BLaER1 (cell line): ENCODE results near the gene PDCL2.
"Not testable (repeated sequence)": the region's sequence is repeated elsewhere in the genome, so short reads cannot be mapped to it uniquely, and the experiment has no call there.

Experiments
- H3K27ac ChIP-seq: shearing (Covaris generic); formaldehyde crosslinking; 2 replicates; pipeline ENCODE4 v1.8.1; 2022
- H3K27me3 ChIP-seq: shearing (Covaris generic); formaldehyde crosslinking; 2 replicates; pipeline ENCODE4 v1.8.1; 2022
- H3K36me3 ChIP-seq: shearing (Covaris generic); formaldehyde crosslinking; 2 replicates; pipeline ENCODE4 v1.8.1; 2022
- H3K4me1 ChIP-seq: shearing (Covaris generic); formaldehyde crosslinking; 2 replicates; pipeline ENCODE4 v1.8.1; 2022
- H3K4me2 ChIP-seq: shearing (Covaris generic); formaldehyde crosslinking; 2 replicates; pipeline ENCODE4 v1.8.1; 2022
- H3K4me3 ChIP-seq: shearing (Covaris generic); formaldehyde crosslinking; 2 replicates; pipeline ENCODE4 v1.8.1; 2022
- H3K9ac ChIP-seq: shearing (Covaris generic); formaldehyde crosslinking; 2 replicates; pipeline ENCODE4 v1.8.1; 2022
- H3K9me3 ChIP-seq: shearing (Covaris generic); formaldehyde crosslinking; 2 replicates; pipeline ENCODE4 v1.8.1; 2022
- H4K20me1 ChIP-seq: shearing (Covaris generic); formaldehyde crosslinking; 2 replicates; pipeline ENCODE4 v1.8.1; 2022
- Cebpa-rat ChIP-seq: shearing (Covaris generic); IDR thresholded peaks from 2 replicates; pipeline ENCODE4 v1.8.1; 2022

The PDCL2 gene

GRCh38 chr4:55592014-55592413 lies at the start of gene PDCL2:
TSS of gene PDCL2 (minus strand) at chr4:55592245. CDS start at chr4:55592109, 136 bp downstream.
- Histone ChIP-seq H3K4me3 (no peak within 1 kb of the TSS), H3K9ac (no peak within 1 kb of the TSS), H3K27me3 (no peaks in the 10 kb centered on the region), H3K4me2 (no peak within 1 kb of the TSS), H3K27ac (no peak within 1 kb of the TSS), H3K4me1 (no peaks in the 10 kb centered on the region), H3K36me3 (no peaks in the 10 kb centered on the region), H4K20me1 (no peaks in the 10 kb centered on the region), H3K9me3 (peaks cover 10% of the 10 kb centered on the region)
- no peak for TF ChIP-seq Cebpa-rat

- no peak overlapping the region for H3K4me2 ChIP-seq
- H3K27me3 ChIP-seq: peaks cover 34% of the 10 kb centered on the region
- no peak for TF ChIP-seq Cebpa-rat
- H3K9me3 ChIP-seq: peaks cover 12% of the 10 kb centered on the region
- no peaks in the 10 kb centered on the region for H4K20me1 ChIP-seq
- H3K9ac ChIP-seq: no peak overlapping the region
- H3K4me3 ChIP-seq: no peak overlapping the region
- no peaks in the 10 kb centered on the region for H3K4me1 ChIP-seq
- H3K36me3 ChIP-seq: no peaks in the 10 kb centered on the region
- H3K27ac ChIP-seq: no peak overlapping the region
Measured at GRCh38 chr4:55637272-55637820, 45.3 kb upstream of the PDCL2 start.

GRCh38 chr4:55636656-55636999 lies 44.6 kb upstream of the PDCL2 start:
- H3K27me3 ChIP-seq: peaks cover 34% of the 10 kb centered on the region
- no peak for TF ChIP-seq Cebpa-rat
- H3K4me2 ChIP-seq: no peak overlapping the region
- H3K27ac ChIP-seq: no peak overlapping the region
- no peaks in the 10 kb centered on the region for H3K36me3 ChIP-seq
- no peak overlapping the region for H3K4me3 ChIP-seq
- no peaks in the 10 kb centered on the region for H4K20me1 ChIP-seq
- no peak overlapping the region for H3K9ac ChIP-seq
- peaks cover 12% of the 10 kb centered on the region for H3K9me3 ChIP-seq
- H3K4me1 ChIP-seq: no peaks in the 10 kb centered on the region

- Histone ChIP-seq H3K27me3 (peaks cover 34% of the 10 kb centered on the region), H4K20me1 (no peaks in the 10 kb centered on the region), H3K36me3 (no peaks in the 10 kb centered on the region), H3K4me2 (no peak within 1 kb of the TSS), H3K9ac (no peak within 1 kb of the TSS), H3K9me3 (peaks cover 12% of the 10 kb centered on the region), H3K4me3 (no peak within 1 kb of the TSS), H3K27ac (no peak within 1 kb of the TSS), H3K4me1 (no peaks in the 10 kb centered on the region)
- no peak for TF ChIP-seq Cebpa-rat
Measured at GRCh38 chr4:55635741-55636655, 44.0 kb upstream of the PDCL2 start, which contains the start of gene NMU. TSS of gene NMU (minus strand) at chr4:55636298. CDS start at chr4:55636192, 106 bp downstream.

- no peak for TF ChIP-seq Cebpa-rat
- Histone ChIP-seq H3K9me3 (peaks cover 12% of the 10 kb centered on the region), H3K27ac (no peak overlapping the region), H3K4me1 (no peaks in the 10 kb centered on the region), H4K20me1 (no peaks in the 10 kb centered on the region), H3K36me3 (no peaks in the 10 kb centered on the region), H3K4me3 (no peak overlapping the region), H3K4me2 (no peak overlapping the region), H3K9ac (no peak overlapping the region), H3K27me3 (peaks cover 34% of the 10 kb centered on the region)
Measured at GRCh38 chr4:55635282-55635681, 43.2 kb upstream of the PDCL2 start.

GRCh38 chr4:55634417-55635128 lies 42.5 kb upstream of the PDCL2 start:
- Histone ChIP-seq H3K9ac (no peak overlapping the region), H3K4me2 (no peak overlapping the region), H3K36me3 (no peaks in the 10 kb centered on the region), H3K27me3 (peaks cover 34% of the 10 kb centered on the region), H3K4me3 (no peak overlapping the region), H3K4me1 (no peaks in the 10 kb centered on the region), H3K9me3 (peaks cover 12% of the 10 kb centered on the region), H3K27ac (no peak overlapping the region), H4K20me1 (no peaks in the 10 kb centered on the region)
- no peak for TF ChIP-seq Cebpa-rat

GRCh38 chr4:55633903-55634302 lies 41.9 kb upstream of the PDCL2 start:
- Histone ChIP-seq H3K27me3 (peaks cover 34% of the 10 kb centered on the region), H3K4me3 (no peak overlapping the region), H3K36me3 (no peaks in the 10 kb centered on the region), H3K4me1 (no peaks in the 10 kb centered on the region), H3K27ac (no peak overlapping the region), H3K4me2 (no peak overlapping the region), H3K9me3 (peaks cover 12% of the 10 kb centered on the region), H4K20me1 (no peaks in the 10 kb centered on the region), H3K9ac (no peak overlapping the region)
- no peak for TF ChIP-seq Cebpa-rat

GRCh38 chr4:55625835-55626234 lies 33.8 kb upstream of the PDCL2 start:
- Histone ChIP-seq H3K27me3 (no peaks in the 10 kb centered on the region), H3K9ac (no peak overlapping the region), H3K36me3 (no peaks in the 10 kb centered on the region), H3K4me2 (no peak overlapping the region), H3K4me1 (no peaks in the 10 kb centered on the region; the same call in 1 of the 2 replicates), H3K4me3 (no peak overlapping the region), H4K20me1 (no peaks in the 10 kb centered on the region), H3K27ac (no peak overlapping the region), H3K9me3 (no peaks in the 10 kb centered on the region)
- no peak for TF ChIP-seq Cebpa-rat

GRCh38 chr4:55624063-55624462 lies 32.0 kb upstream of the PDCL2 start:
- H3K4me2 ChIP-seq, H3K27me3 ChIP-seq, H3K9ac ChIP-seq, H3K36me3 ChIP-seq, H4K20me1 ChIP-seq, H3K27ac ChIP-seq, H3K4me3 ChIP-seq, H3K4me1 ChIP-seq, H3K9me3 ChIP-seq: not testable (repeated sequence)
